CD14-positive monocyte (primary cell): ENCODE measurements around the gene TRPV4. TPM values are rescaled to one million over a fixed set of nuclear protein-coding genes. Genes with fewer than 3 reads are reported as not detected.

Experiments
- DNase-seq, 3 donors: peaks; one replicate each; pipeline ENCODE4 v3.0.0-alpha.2; 2011 to 2022
- H2AFZ ChIP-seq: 2 replicates; pipeline ENCODE4 v1.6.0; 2012; ENCODE audit warnings: mild to moderate bottlenecking, low read depth, low read length, inconsistent platforms; ENCODE audit not compliant: insufficient read depth, poor library complexity, severe bottlenecking
- H3K27ac ChIP-seq, 2 donors: 1 replicate in 1 of 2; 2 replicates in 1 of 2; pipeline ENCODE4 v1.5.1; 2012 to 2013; ENCODE audit warnings: low read length in 2 of 2, control low read depth in 1 of 2, inconsistent platforms in 1 of 2, low read depth in 1 of 2, mild to moderate bottlenecking in 1 of 2
- H3K27me3 ChIP-seq, 2 donors: one replicate each; pipeline versions ENCODE4 v1.6.0 to v1.6.1; 2011 to 2013; ENCODE audit warnings: low read length in 2 of 2; ENCODE audit not compliant: control insufficient read depth in 2 of 2, insufficient read depth in 2 of 2
- H3K36me3 ChIP-seq, 2 donors: replicated peaks in 1 of 2; 1 replicate in 1 of 2; 2 replicates in 1 of 2; pipeline versions ENCODE4 v1.5.1 to v1.6.1; 2012 to 2013; ENCODE audit warnings: low read length in 2 of 2, control low read depth in 1 of 2, inconsistent platforms in 1 of 2, mild to moderate bottlenecking in 1 of 2; ENCODE audit not compliant: insufficient read depth in 2 of 2, control insufficient read depth in 1 of 2
- H3K4me1 ChIP-seq, 2 donors: 1 replicate in 1 of 2; 2 replicates in 1 of 2; pipeline versions ENCODE4 v1.5.1 to v1.6.1; 2012 to 2013; ENCODE audit warnings: low read length in 2 of 2, control low read depth in 1 of 2, inconsistent platforms in 1 of 2, mild to moderate bottlenecking in 1 of 2, moderate library complexity in 1 of 2; ENCODE audit not compliant: insufficient read depth in 2 of 2, control insufficient read depth in 1 of 2
- H3K4me2 ChIP-seq: replicated peaks from 2 replicates; pipeline ENCODE3; 2012; ENCODE audit warnings: low read length, moderate library complexity, mild to moderate bottlenecking; ENCODE audit not compliant: poor library complexity, severe bottlenecking; ENCODE audit errors: extremely low read depth
- H3K4me3 ChIP-seq, 3 experiments: fragments of 200-600 bp in 1 of 3; sonication (generic) in 1 of 3; replicated peaks in 1 of 3; 1 replicate in 2 of 3; 2 replicates in 1 of 3; pipeline ENCODE4 v1.5.1; 2011 to 2013; ENCODE audit warnings: low read length in 3 of 3, mild to moderate bottlenecking in 3 of 3, control low read depth in 2 of 3, low read depth in 2 of 3, inconsistent platforms in 1 of 3, moderate library complexity in 1 of 3
- H3K79me2 ChIP-seq: 2 replicates; pipeline ENCODE4 v1.6.0; 2012; ENCODE audit warnings: mild to moderate bottlenecking, control low read depth, inconsistent platforms, low read length, moderate library complexity; ENCODE audit not compliant: insufficient read depth
- H3K9ac ChIP-seq: 2 replicates; pipeline ENCODE4 v1.6.0; 2017; ENCODE audit warnings: low read length, mild to moderate bottlenecking; ENCODE audit not compliant: insufficient read depth, poor library complexity, severe bottlenecking
- H3K9me3 ChIP-seq, 2 donors: replicated peaks in 1 of 2; 1 replicate in 1 of 2; 2 replicates in 1 of 2; pipeline versions ENCODE4 v1.5.1 to v1.6.1; 2012 to 2013; ENCODE audit warnings: low read length in 2 of 2, control low read depth in 1 of 2; ENCODE audit not compliant: control insufficient read depth in 1 of 2, insufficient read depth in 1 of 2
- H4K20me1 ChIP-seq: 2 replicates; pipeline ENCODE4 v1.6.0; 2012; ENCODE audit warnings: mild to moderate bottlenecking, low read length, control low read depth, moderate library complexity; ENCODE audit not compliant: insufficient read depth
- H3K27ac Mint-ChIP-seq, 7 donors: one replicate each; pipeline ENCODE4 v1.8.0; 2020; ENCODE audit warnings: mild to moderate bottlenecking in 7 of 7, mixed read lengths in 7 of 7, moderate library complexity in 6 of 7, inconsistent platforms in 2 of 7
- H3K27me3 Mint-ChIP-seq, 3 donors: one replicate each; pipeline ENCODE4 v1.8.0; 2021 to 2022; ENCODE audit warnings: low read depth in 3 of 3, mild to moderate bottlenecking in 3 of 3, mixed read lengths in 3 of 3, moderate library complexity in 3 of 3, inconsistent platforms in 1 of 3
- H3K36me3 Mint-ChIP-seq, 2 donors: one replicate each; pipeline ENCODE4 v1.8.0; 2020; ENCODE audit warnings: mixed read lengths in 2 of 2, inconsistent platforms in 1 of 2, mild to moderate bottlenecking in 1 of 2
- H3K4me1 Mint-ChIP-seq: one replicate; pipeline ENCODE4 v1.8.0; 2020; ENCODE audit warnings: mild to moderate bottlenecking, mixed read lengths
- H3K4me3 Mint-ChIP-seq, 2 donors: one replicate each; pipeline ENCODE4 v1.8.0; 2020; ENCODE audit warnings: mild to moderate bottlenecking in 2 of 2, mixed read lengths in 2 of 2, moderate library complexity in 1 of 2
- H3K9me3 Mint-ChIP-seq, 7 donors: one replicate each; pipeline ENCODE4 v1.8.0; 2020 to 2022; ENCODE audit warnings: mixed read lengths in 7 of 7, mild to moderate bottlenecking in 6 of 7, moderate library complexity in 6 of 7, inconsistent platforms in 2 of 7
- CTCF ChIP-seq: fragments of 200-600 bp; IDR thresholded peaks from one replicate; pipeline ENCODE4 v1.8.0; 2022; ENCODE audit warnings: antibody characterized with exemption, mild to moderate bottlenecking
- WGBS: methylation state at CpG from one replicate; pipeline ENCODE4 v1.1.5; 2013; ENCODE audit warnings: missing lambda C conversion rate; ENCODE audit not compliant: insufficient coverage; 5-methylcytosine and 5-hydroxymethylcytosine counted together
- intact Hi-C, 2 donors: fragments of 100-400 bp; cut with micrococcal nuclease; formaldehyde crosslinking; loops; one replicate each; pipeline versions ENCODE4 v1.15.0 to v1.15.1; 2023
- polyA plus RNA-seq, 3 donors: library from polyadenylated mRNA; depleted of rRNA in 1 of 3; unstranded in 2 of 3; stranded (reverse) in 1 of 3; fragments of 300-500 nt in 2 of 3; fragments of >200 nt in 1 of 3; fragmentation: Illumina TruSeq in 2 of 3; gene quantifications; 1 replicate in 2 of 3; 2 replicates in 1 of 3; pipeline ENCODE4 v1.2.3, GENCODE V29; 2012 to 2021

TRPV4 gene
- polyA plus RNA-seq, 3 donors = 0.64 to 3.1 (median 2.0) TPM

GRCh38 chr12:109792992-109793391, 40.2 kb downstream of the TRPV4 start:
- intact Hi-C loops = no loop called here
- Histone ChIP-seq H3K27ac (no peak overlapping the region), H3K9ac (no peak overlapping the region), H3K4me2 (no peak overlapping the region), H3K4me1 (peaks cover 4% of the 10 kb centered on the region in 2 donors), H3K27me3 (no peaks in the 10 kb centered on the region), H3K4me3 (no peak overlapping the region), H3K9me3 (no peaks in the 10 kb centered on the region), H4K20me1 (no peaks in the 10 kb centered on the region), H2AFZ (no peak overlapping the region), H3K79me2 (no peaks in the 10 kb centered on the region), H3K36me3 (no peaks in the 10 kb centered on the region)
- DNase-seq = no peak
- peaks cover 6 to 12% (median 7%) of the 10 kb centered on the region in 3 donors for H3K27me3 Mint-ChIP-seq
- H3K4me3 Mint-ChIP-seq = no peak overlapping the region
- H3K4me1 Mint-ChIP-seq = peaks cover 4% of the 10 kb centered on the region
- TF ChIP-seq CTCF = no peak
- H3K36me3 Mint-ChIP-seq = no peaks in the 10 kb centered on the region
- no peaks in the 10 kb centered on the region for H3K9me3 Mint-ChIP-seq
- H3K27ac Mint-ChIP-seq = no peak overlapping the region

- no peaks in the 10 kb centered on the region for H3K36me3 Mint-ChIP-seq
- H4K20me1 ChIP-seq = no peaks in the 10 kb centered on the region
- no peak overlapping the region for H3K4me3 Mint-ChIP-seq
- no peaks in the 10 kb centered on the region for H3K9me3 ChIP-seq
- H3K4me1 Mint-ChIP-seq = no peaks in the 10 kb centered on the region
- no peaks in the 10 kb centered on the region for H3K27me3 ChIP-seq
- no peak overlapping the region for H3K9ac ChIP-seq
- H3K4me1 ChIP-seq = no peaks in the 10 kb centered on the region
- H3K79me2 ChIP-seq = no peaks in the 10 kb centered on the region
- no peak for TF ChIP-seq CTCF
- peaks cover 0 to 10% (median 6%) of the 10 kb centered on the region in 3 donors for H3K27me3 Mint-ChIP-seq
- H3K9me3 Mint-ChIP-seq = no peaks in the 10 kb centered on the region
- intact Hi-C loops = no loop called here
- no peaks in the 10 kb centered on the region for H3K36me3 ChIP-seq
- 100% methylated on average over 1 of the region's 1 CpG for WGBS
- H3K4me3 ChIP-seq = no peak overlapping the region
- H3K27ac ChIP-seq = no peak overlapping the region
- no peak overlapping the region for H3K27ac Mint-ChIP-seq
- DNase-seq = no peak
- H3K4me2 ChIP-seq = no peak overlapping the region
- no peak overlapping the region for H2AFZ ChIP-seq
Measured at GRCh38 chr12:109789526-109790048, 43.6 kb downstream of the TRPV4 start.
